A172 (cell line): ENCODE results near the gene OTX2. TPM values are rescaled to one million over a fixed set of nuclear protein-coding genes. Genes with fewer than 3 reads are reported as not detected.

Source experiments
- DNase-seq: peaks from one replicate; pipeline ENCODE4 v3.0.0-alpha.2; 2015; ENCODE audit warnings: low spot score
- total RNA-seq: library from RNA; depleted of rRNA; stranded (reverse); fragments of >200 nt; shearing (Covaris generic); gene quantifications from 2 replicates; pipeline ENCODE4 v1.2.3, GENCODE V29; 2014; rRNA removed

Gene OTX2
- total RNA-seq, 1 experiment from 2014 or later: not detected

- no peak for DNase-seq
These were observed 14.0 kb downstream of the OTX2 start for GRCh38 chr14:56796259-56796658.

GRCh38 chr14:56795284-56795622 is 15.0 kb downstream of the OTX2 start:
- DNase-seq: no peak

GRCh38 chr14:56794557-56795283 is 15.6 kb downstream of the OTX2 start:
- no peak for DNase-seq

GRCh38 chr14:56794088-56794556 is 16.2 kb downstream of the OTX2 start:
- no peak for DNase-seq

GRCh38 chr14:56789955-56790354 is 20.3 kb downstream of the OTX2 start:
- DNase-seq: no peak

GRCh38 chr14:56787530-56787929 is 22.7 kb downstream of the OTX2 start:
- DNase-seq: no peak

- DNase-seq: no peak
These were observed 27.6 kb downstream of the OTX2 start for GRCh38 chr14:56782711-56783110.

GRCh38 chr14:56774503-56774902 is 35.8 kb downstream of the OTX2 start:
- no peak for DNase-seq

GRCh38 chr14:56770512-56770911 is 39.8 kb downstream of the OTX2 start:
- no peak for DNase-seq

GRCh38 chr14:56760164-56760914 is 49.9 kb downstream of the OTX2 start:
- DNase-seq: no peak

GRCh38 chr14:56759633-56760032 is 50.6 kb downstream of the OTX2 start:
- no peak for DNase-seq

GRCh38 chr14:56759094-56759493 is 51.2 kb downstream of the OTX2 start:
- no peak for DNase-seq

GRCh38 chr14:56754921-56755320 is 55.4 kb downstream of the OTX2 start:
- DNase-seq: no peak

GRCh38 chr14:56753396-56753795 is 56.9 kb downstream of the OTX2 start:
- no peak for DNase-seq

- no peak for DNase-seq
These were observed 57.9 kb downstream of the OTX2 start for GRCh38 chr14:56752428-56752827.

- DNase-seq: no peak
These were observed 58.8 kb downstream of the OTX2 start for GRCh38 chr14:56751471-56751870.

Other genes with a start within 250 kb of the OTX2 start
- gene TMEM260, start 230.7 kb downstream of the OTX2 start, total RNA-seq: 6.9 and 15.6 TPM in 2 replicates